ENCODE measurements around the gene DROSHA. TPM values are rescaled to one million over a fixed set of nuclear protein-coding genes. Genes with fewer than 3 reads are reported as not detected.
A peak's percentile ranks its signal among the peaks of the same experiment; 100 is the strongest.

Gene DROSHA
- total and polyA plus RNA-seq, 5 donors: 26.2 to 46.0 (median 30.5) TPM

DNA sequence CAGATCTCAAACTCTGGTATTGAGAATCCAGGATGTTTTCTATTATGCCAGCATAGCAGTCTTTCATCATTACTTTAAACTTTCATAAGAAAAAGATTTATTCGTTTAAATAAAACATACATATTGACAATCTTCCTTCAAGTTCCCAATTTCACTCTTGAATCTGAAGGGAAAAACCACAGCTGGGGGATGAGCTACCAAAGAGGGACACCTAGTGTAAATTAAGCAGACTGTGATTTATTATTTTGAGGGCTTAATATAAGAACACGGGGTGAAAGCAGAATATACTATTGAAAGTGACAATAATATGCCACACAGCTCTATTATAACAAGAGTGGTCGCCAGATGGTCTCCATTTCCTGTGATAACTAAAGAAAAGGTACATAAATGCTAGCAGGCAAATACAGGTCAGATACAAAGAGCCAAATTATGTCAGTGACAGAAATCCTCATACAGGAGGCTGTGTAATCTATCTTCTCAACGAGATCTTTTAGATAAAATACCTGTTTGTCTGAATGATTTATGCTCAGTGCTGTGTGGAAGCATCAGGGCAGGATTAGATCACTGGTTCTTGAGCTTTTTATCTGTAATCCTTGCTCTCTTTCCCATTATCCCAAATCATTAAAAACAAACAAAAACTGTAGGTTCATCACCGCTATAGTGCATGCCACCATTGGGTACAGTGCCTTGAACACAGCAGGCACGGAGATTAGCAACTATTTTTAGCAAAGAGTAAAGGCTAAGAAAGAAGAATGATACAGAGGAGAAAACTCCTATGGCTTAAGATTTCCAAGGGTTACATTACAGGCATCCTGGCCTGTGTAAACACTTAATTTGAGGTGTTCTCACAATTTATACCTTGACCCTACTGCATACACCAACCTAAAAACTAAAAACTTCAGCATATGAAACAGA is 116.6 kb downstream of the DROSHA start:
- H3K27me3 ChIP-seq (ENCODE audit: control insufficient read depth, insufficient read depth): no peaks in the 10 kb centered on the region
- intact Hi-C loops (cut with DNase I): no loop called here
- H3K9me3 ChIP-seq (ENCODE audit: control insufficient read depth, low read length): peaks cover 1% of the 10 kb centered on the region
- 70% methylated on average over 6 of the region's 6 CpGs for WGBS
- no peak overlapping the region for H3K27ac ChIP-seq (ENCODE audit: low read length)
- no peak overlapping the region for H3K4me3 ChIP-seq (ENCODE audit: low read length)
- no peak for DNase-seq
- no peak for ATAC-seq
- H3K4me1 ChIP-seq (ENCODE audit: control insufficient read depth, insufficient read depth, low read length): no peaks in the 10 kb centered on the region

DNA sequence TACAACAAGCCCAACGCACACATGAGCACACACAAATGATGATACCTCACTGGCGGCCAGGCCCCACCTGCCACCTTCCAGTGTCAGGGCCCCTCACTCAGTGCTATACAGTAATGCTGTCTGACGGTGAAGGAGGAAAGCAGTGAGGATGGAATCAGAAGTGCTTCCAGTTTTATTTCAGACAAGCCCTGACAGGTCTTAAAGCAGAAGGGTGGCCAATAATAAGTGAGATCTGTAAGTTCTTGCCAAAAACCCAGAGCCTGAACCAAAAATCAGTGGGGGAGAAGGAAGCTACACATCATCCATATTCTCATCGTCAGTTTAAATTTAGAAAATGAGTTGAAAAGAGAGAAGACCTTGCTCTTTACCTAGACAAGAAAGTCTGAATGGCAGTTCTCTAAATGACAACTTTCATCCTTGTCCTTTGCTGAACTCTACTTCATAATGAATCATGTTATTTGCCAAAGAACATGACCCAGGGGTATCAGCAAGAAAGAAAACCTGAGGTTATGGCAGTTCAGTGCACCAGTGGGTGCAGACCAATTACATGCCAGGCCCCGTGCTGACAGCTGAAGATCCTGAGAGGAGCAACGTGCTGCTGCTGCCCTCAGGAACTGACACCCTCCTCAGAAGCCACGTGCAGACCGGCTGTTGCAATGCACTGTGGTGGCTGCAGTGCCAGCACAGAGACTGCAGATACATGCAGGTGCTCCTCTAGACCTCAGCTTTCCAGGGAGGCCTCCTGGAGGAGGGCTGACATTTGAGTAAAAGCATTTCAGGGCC is 118.7 kb downstream of the DROSHA start:
- DNase-seq: peak in 2 of 3 donors; percentile 52 to 63
- no peak overlapping the region for H3K4me3 ChIP-seq (ENCODE audit: low read length)
- WGBS: 66% methylated on average over 8 of the region's 8 CpGs

DNA sequence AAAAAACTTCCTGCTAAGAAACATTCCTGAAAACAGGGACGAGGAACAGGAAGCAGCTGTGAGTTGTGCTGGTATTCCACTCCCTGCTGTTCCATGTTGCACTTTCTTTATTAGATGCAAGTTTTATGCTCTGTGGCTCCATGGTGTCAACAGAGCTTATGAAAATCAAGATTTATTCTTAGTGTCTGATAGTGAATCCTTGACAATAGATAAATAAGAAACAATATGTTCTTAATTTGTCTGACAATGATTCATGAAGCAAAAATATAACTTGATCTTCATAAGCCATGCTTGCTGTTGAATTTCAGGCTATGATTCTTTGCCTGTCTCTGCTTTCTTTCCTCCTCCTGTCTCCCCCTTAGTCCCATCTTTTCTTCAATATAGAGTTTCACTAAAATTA is 119.6 kb downstream of the DROSHA start:
- WGBS: 39% methylated on average over 1 of the region's 1 CpG
- H3K9me3 ChIP-seq (ENCODE audit: control insufficient read depth, low read length): peaks cover 1% of the 10 kb centered on the region
- H3K27ac ChIP-seq (ENCODE audit: low read length): no peak overlapping the region
- no peaks in the 10 kb centered on the region for H3K4me1 ChIP-seq (ENCODE audit: control insufficient read depth, insufficient read depth, low read length)
- no peak for ATAC-seq
- no peaks in the 10 kb centered on the region for H3K27me3 ChIP-seq (ENCODE audit: control insufficient read depth, insufficient read depth)
- no peak for DNase-seq
- intact Hi-C loops (cut with DNase I): no loop called here
- H3K4me3 ChIP-seq (ENCODE audit: low read length): no peak overlapping the region

More for the DNA sequence above, 118.7 kb downstream of the DROSHA start:
- Histone ChIP-seq H3K4me1 (ENCODE audit: control insufficient read depth, insufficient read depth, low read length) (no peaks in the 10 kb centered on the region), H3K27ac (ENCODE audit: low read length) (peak overlapping the region; percentile 53), H3K9me3 (ENCODE audit: control insufficient read depth, low read length) (peaks cover 1% of the 10 kb centered on the region), H3K27me3 (ENCODE audit: control insufficient read depth, insufficient read depth) (no peaks in the 10 kb centered on the region)
- peak; percentile 54 to 79 for ATAC-seq
- intact Hi-C loops (cut with DNase I): no loop called here

DNA sequence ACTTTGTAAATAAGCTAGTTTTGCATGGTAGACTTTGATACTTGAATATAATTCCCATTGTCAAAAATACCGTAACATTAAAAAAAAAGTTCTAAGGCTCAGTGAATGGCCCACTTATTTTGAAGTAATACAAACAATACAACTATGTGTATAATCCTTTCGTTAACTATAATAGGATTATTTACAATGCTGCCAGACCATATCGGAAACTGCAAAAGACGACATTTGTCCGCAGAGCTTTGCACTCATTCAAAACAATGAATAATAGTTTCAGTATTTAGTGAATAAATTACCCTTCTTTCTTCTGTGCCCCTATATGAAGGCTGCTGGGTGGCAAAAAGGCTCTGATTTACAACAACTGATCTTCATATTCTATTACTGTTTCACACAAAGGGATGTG is 121.8 kb downstream of the DROSHA start:
- intact Hi-C loops (cut with DNase I): no loop called here
- H3K27me3 ChIP-seq (ENCODE audit: control insufficient read depth, insufficient read depth): no peaks in the 10 kb centered on the region
- H3K4me1 ChIP-seq (ENCODE audit: control insufficient read depth, insufficient read depth, low read length): no peaks in the 10 kb centered on the region
- no peak for DNase-seq
- H3K4me3 ChIP-seq (ENCODE audit: low read length): no peak overlapping the region
- ATAC-seq: no peak
- H3K27ac ChIP-seq (ENCODE audit: low read length): no peak overlapping the region
- WGBS: 94% methylated on average over 5 of the region's 5 CpGs
- no peaks in the 10 kb centered on the region for H3K9me3 ChIP-seq (ENCODE audit: control insufficient read depth, low read length)

DNA sequence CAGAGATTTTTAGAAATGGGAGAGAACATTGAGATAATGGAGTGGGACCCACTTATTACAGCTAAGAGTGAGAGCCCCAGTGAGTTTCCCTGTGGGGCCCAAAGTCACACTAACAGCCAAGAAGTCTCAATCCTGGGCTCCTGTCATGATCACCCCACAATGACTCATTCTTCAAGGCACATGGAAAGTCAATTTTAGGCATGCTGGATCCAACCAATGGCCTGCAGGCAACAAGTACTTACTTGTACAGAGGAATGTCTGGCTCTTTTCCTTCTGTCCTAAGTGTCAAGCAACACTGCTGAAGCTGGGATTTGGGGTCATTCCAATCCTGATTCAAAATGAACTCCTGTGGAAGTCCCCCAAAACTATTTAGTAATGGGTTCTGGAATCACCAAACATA is 123.1 kb downstream of the DROSHA start:
- ATAC-seq (peak; percentile 42 to 75), DNase-seq (no peak)
- Histone ChIP-seq H3K27ac (ENCODE audit: low read length) (no peak overlapping the region), H3K4me3 (ENCODE audit: low read length) (no peak overlapping the region), H3K9me3 (ENCODE audit: control insufficient read depth, low read length) (no peaks in the 10 kb centered on the region), H3K4me1 (ENCODE audit: control insufficient read depth, insufficient read depth, low read length) (no peaks in the 10 kb centered on the region), H3K27me3 (ENCODE audit: control insufficient read depth, insufficient read depth) (no peaks in the 10 kb centered on the region)
- intact Hi-C loops (cut with DNase I): no loop called here

DNA sequence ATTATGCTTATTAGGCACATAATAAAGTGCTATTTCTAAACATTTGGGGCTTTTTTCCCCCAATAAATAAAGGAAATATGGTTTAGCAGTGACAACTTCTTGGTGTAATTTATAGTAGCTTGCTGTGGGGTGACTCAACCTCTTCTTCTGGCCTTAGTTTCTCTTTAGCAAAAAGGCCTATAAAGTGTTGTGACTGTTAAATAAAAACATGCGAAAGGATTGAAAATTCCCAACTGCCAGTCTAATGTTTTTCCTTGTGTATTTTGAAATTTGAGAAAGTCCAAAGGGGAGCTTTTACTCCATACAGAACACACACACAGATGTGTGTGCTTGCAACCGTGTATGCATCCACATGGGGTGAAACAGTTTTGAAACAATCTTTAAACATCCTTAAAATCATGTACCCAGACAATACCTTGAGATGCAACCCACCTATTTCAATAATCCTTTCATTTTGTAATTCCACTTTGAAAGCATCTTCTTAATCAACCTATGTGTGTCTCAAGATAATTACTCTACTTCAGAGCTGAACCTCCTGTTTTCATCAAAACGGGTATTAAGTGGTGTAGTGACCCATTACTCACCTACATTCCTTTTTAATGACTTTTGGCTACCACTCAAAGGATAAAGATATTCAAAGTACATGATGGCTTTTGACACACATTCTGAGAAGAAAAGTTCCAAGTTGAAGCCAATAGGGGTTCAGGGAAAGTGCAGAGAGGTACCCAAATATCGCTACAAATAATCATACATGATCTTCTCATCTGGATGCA is 123.8 kb downstream of the DROSHA start:
- intact Hi-C loops (cut with DNase I): no loop called here
- WGBS: 90% methylated on average over 4 of the region's 4 CpGs
- Histone ChIP-seq H3K27ac (ENCODE audit: low read length) (no peak overlapping the region), H3K4me3 (ENCODE audit: low read length) (no peak overlapping the region), H3K9me3 (ENCODE audit: control insufficient read depth, low read length) (no peaks in the 10 kb centered on the region), H3K4me1 (ENCODE audit: control insufficient read depth, insufficient read depth, low read length) (no peaks in the 10 kb centered on the region), H3K27me3 (ENCODE audit: control insufficient read depth, insufficient read depth) (no peaks in the 10 kb centered on the region)
- DNase-seq: no peak
- no peak for ATAC-seq

DNA sequence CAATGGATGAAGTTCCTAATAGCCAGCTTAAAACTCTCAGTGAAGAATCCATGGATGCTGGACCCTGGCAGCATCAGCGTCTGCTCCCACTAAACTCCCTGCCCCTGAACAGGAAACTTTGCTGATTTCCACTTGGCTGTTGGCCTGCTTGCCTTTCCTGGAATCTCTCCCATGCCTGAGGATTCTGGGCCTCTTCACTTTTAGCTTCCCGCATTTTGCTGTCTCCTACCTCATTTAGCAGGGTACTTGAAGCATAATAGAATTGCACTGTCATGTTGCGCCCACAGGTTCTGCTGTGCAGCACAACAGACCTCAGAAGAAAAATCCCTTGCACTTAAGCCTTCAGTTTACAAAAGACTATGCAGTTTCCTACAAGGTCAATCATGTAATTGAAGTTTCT is 127.6 kb downstream of the DROSHA start:
- H3K27ac ChIP-seq (ENCODE audit: low read length): no peak overlapping the region
- H3K4me1 ChIP-seq (ENCODE audit: control insufficient read depth, insufficient read depth, low read length): no peaks in the 10 kb centered on the region
- DNase-seq (no peak), ATAC-seq (peak; percentile 24 to 61)
- 58% methylated on average over 3 of the region's 3 CpGs for WGBS
- no peaks in the 10 kb centered on the region for H3K9me3 ChIP-seq (ENCODE audit: control insufficient read depth, low read length)
- no peaks in the 10 kb centered on the region for H3K27me3 ChIP-seq (ENCODE audit: control insufficient read depth, insufficient read depth)
- H3K4me3 ChIP-seq (ENCODE audit: low read length): no peak overlapping the region
- intact Hi-C loops (cut with DNase I): no loop called here

DNA sequence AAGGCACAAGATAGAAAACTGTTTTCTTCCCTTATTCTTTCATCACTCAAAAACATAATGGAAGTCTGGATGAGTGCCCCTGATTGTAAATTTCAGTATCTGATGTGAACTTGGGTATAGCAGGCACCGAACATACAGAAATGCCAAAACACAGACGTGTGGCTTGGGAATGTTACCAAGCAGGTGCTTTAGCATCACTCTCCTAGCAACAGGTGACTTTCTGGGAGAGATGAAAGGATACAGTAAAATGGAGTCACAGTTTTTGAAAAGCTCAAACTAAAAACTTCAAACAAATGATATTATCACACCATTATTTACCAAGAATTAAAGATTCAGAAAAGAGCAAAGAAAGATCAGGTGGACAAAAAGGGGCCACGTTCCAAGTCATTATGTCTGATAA is 130.2 kb downstream of the DROSHA start:
- ATAC-seq: no peak
- intact Hi-C loops (cut with DNase I): no loop called here
- Histone ChIP-seq H3K27ac (ENCODE audit: low read length) (no peak overlapping the region), H3K27me3 (ENCODE audit: control insufficient read depth, insufficient read depth) (no peaks in the 10 kb centered on the region), H3K4me3 (ENCODE audit: low read length) (no peak overlapping the region), H3K9me3 (ENCODE audit: control insufficient read depth, low read length) (no peaks in the 10 kb centered on the region), H3K4me1 (ENCODE audit: control insufficient read depth, insufficient read depth, low read length) (no peaks in the 10 kb centered on the region)
- no peak for DNase-seq
- 62% methylated on average over 3 of the region's 3 CpGs for WGBS

DNA sequence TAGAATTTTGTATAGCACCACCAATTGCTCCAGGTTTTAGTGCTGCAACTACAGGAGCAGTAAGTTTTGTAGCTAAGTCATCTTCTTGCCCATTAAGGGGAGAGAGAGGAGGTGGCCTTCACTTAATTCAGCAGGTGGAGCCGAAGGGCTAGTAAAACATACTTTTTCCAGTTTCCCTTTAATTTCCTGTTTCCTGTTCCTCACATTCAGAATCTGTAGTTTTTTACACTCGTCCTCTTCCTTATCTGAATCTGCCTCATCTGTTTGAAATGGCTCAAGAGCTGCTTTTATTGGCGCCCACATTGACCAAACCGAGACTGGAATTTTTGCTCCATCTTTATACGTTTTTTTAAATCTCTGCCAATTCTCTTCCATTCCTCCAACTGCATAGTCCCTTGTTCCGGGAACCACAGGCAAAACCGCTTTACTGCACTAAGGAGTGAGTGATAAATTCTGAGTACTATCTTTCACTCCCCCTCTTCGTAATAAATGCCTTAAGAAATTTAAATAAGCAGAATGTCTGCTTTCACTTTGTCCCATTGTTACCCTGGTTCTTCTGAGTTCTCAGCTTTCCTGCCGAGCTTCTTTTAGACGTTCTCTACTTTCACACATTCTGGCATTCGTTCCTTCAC is 133.9 kb downstream of the DROSHA start:
- no peak overlapping the region for H3K4me3 ChIP-seq (ENCODE audit: low read length)
- intact Hi-C loops (cut with DNase I): no loop called here
- WGBS: 37% methylated on average over 11 of the region's 11 CpGs
- H3K9me3 ChIP-seq (ENCODE audit: control insufficient read depth, low read length): no peaks in the 10 kb centered on the region
- no peaks in the 10 kb centered on the region for H3K27me3 ChIP-seq (ENCODE audit: control insufficient read depth, insufficient read depth)
- H3K4me1 ChIP-seq (ENCODE audit: control insufficient read depth, insufficient read depth, low read length): no peaks in the 10 kb centered on the region
- H3K27ac ChIP-seq (ENCODE audit: low read length): no peak overlapping the region
- DNase-seq: no peak
- peak in 1 of 2 donors; percentile 25 for ATAC-seq

DNA sequence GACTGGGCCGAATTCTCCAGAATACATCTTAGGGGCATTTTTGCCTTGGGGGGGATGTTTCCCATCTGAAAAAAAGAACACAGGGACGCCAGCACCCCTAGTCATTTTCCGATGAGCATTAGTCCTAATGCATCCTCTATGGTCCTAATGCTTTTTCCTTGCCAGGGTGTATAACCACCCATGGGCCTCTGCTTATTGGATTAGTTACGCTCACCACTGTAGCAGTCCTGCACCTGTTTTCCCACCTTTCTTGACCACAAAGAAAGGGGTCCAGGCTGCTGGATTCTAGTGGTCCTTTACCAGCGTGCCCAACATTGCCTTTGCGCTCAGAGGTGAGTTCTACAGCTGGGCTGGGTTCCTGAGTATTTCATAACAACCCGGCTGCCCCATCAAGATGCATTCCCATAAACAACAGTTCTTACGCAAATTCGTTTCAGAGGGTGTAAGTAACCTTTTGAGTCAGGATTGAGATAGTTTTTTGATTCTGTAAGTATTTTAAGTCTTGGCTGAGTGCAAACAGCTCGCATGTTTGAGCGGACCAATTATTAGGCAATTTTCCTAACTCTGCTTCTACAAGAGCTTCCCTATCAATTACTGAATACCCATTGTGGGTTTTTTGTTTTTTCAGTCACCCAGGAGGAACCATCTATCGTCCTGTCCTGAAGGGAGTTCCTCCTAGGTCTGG is 135.1 kb downstream of the DROSHA start:
- no peak overlapping the region for H3K27ac ChIP-seq (ENCODE audit: low read length)
- H3K9me3 ChIP-seq (ENCODE audit: control insufficient read depth, low read length): no peaks in the 10 kb centered on the region
- H3K27me3 ChIP-seq (ENCODE audit: control insufficient read depth, insufficient read depth): no peaks in the 10 kb centered on the region
- DNase-seq: no peak
- no peaks in the 10 kb centered on the region for H3K4me1 ChIP-seq (ENCODE audit: control insufficient read depth, insufficient read depth, low read length)
- 88% methylated on average over 12 of the region's 12 CpGs for WGBS
- no peak overlapping the region for H3K4me3 ChIP-seq (ENCODE audit: low read length)
- intact Hi-C loops (cut with DNase I): no loop called here
- no peak for ATAC-seq

Data from right cardiac atrium (tissue), 5 donors.